HG03575 (cell line): ENCODE data around the gene LRRN3.

ENCODE experiments used
- ATAC-seq: cut with Tn5 transposase; IDR thresholded peaks from one replicate; pipeline ENCODE4 v1.9.1; 2021; ENCODE audit not compliant: unreplicated experiment, insufficient number of reproducible peaks, low FRiP score; ENCODE audit errors: extremely low read depth

LRRN3 gene

DNA sequence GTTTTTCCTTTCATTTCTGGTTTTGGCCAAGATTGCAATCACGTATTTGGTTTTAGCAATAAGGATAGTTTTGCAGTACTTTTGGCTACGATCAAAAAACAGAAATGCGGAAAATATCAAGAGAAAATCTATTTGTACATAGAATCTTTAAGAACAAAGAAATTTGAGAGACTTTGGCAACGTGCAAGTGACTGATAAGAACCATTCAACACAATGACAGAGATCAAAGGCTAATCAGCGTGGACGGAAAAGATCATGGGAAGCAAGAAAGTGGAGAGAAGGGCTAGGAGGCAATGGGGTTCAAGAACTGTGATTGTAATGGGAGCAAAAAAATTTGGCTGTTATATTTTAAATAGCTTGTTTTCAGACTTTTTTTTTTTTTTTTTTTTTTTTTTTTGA lies 16.2 kb upstream of the LRRN3 start:
- ATAC-seq, result no peak

DNA sequence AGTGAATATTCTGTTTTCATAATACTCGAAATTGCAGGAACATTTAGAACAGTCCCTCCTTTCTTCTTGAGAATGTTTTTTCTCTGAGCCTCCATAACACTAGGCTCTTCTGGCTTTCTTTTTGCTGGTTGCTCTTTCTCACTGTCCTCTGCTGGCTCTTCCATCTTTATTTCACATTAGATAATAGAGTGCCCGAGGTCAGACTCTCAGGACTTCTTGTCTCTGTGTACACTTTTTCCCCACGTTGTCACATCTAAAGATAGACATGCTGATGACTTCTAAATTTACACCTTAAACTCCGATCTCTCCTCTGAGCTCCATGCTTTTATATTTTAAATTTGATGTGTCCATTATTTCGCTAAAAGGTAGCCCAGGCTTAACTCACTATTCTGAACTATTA lies 15.4 kb upstream of the LRRN3 start:
- no peak for ATAC-seq

DNA sequence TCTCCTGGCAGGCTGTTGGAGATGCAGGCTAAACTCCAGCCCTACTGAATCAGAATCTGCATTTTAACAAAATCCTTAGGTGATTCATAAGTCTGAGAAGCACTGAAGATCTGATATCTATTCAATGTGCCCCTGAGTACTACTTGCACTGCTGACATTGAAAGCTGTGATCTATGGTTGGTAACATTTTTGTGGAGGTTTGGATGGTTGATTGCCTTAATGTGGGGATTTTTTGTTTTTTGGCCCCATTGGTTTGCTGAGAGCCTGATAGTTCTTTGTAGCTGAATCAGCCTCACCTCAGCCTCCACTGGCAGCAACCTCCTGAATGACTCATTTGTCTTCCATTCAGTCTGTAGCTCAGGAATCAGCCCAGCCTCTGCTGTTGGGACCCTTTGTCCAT lies 14.7 kb upstream of the LRRN3 start:
- ATAC-seq, result no peak

DNA sequence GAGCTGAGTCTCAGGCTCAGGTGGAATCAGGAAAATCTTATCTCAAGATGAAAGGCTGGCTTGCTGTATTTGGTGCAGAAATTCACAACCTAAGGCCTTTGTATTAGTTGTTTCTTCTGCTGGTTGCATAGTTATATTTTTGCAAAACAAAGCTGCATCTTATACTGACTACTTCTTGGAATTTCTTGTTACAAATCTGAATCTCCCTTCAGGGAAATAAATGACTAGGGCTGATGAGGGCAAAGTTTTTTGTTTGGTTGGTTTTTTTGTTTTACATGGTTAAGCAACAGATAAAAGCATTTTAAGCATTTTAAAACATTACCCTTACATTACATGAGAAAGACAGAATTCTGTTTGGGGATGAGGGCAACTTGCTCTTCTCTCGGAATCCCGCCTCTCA lies 13.9 kb upstream of the LRRN3 start:
- no peak for ATAC-seq

DNA sequence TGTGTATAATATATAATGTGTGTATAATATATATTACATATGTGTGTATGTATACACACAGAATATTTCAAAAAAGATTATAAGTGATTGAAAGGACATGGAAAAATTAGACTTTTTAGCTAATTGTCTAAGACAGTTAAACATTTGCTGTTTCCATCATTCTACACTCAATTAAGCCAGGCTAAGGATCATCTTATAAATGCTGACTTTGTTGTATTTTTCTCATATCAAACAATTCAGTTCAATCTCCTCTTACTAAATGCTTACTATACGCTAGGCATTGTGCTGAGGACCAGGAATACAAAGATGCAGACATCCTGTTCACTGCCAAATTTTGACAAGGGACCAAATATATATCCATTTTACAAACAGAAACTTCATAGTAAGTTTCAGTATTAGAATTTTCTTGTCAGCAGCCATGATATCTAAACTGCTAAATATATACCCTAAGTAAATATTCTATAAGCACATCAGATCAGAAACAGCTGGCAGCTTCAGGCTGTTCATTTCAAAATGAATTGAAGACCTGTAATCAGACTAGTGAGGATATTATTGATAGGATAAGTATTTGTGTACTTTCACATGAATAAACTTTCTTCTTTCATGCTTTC lies 10.3 kb upstream of the LRRN3 start:
- ATAC-seq, result no peak

DNA sequence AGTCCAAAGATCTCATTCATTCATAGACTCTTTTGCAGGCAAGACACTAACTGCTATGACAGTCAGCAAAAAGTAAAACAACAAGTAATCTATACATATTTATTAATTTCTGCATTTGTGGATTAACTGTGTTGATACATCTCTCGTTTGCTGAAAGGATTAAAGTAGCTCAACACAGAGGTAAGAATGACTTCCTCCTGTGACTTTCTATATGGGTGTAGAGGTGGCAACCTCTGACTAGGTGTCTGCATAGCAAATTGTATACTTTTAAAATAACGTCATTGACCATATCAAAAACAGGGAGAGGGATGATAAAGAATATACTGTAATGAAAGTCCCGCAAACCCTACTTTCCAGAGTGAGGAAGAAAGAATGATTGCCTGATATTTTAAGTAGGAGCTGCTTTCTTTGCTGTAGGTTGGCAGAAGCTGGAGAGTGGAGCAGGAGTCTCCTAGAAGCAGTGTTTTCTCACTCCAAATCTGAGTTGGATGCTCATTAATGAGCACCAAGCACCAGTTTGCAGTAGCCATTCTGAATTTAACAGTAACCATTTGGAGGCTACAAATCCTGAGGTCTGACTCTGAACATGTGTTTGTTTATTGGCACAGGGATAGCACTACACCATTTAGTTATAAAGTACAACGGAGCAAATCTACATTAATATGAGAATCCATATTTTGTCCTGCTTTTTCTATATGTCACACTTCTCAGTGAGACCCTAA lies 9.2 kb upstream of the LRRN3 start:
- ATAC-seq, result no peak

DNA sequence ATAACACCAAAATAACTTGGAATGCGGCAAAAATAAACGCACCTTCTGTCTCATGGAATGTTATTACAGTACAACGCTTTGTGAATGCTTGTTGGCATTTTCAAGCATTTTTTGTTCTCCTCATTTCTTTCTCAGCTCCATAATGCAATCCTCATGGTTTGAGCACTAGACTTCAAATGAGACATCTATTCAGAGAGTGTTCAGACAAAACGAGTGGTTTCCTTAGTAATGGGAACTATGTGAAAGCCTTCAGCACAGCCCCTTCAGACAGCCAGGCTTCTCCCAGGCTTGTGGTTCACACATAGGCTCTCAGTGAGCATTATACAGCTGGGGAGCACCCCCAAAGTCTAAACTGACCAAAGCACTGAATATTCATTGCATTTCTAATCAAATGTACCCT lies 8.6 kb upstream of the LRRN3 start:
- no peak for ATAC-seq

DNA sequence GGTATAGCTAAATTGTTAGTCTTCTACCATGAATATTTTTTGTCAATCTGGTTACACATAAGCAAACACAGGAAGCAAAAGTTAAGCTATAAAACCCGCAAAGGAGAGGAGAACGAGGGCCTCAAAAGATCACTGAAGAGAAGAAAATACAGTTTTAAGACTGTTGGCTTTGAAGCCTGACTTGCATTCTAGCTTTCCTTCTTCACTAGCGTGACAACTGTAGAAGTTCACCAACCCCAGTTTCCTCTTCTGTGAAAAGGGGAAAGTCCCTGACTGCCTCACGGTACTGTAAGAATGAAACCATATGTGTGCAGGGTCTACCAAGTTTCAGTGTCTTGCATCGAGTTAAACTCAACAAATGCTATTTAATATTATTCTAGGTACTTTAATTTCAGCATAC lies 7.5 kb upstream of the LRRN3 start:
- peak; percentile 99 for ATAC-seq

DNA sequence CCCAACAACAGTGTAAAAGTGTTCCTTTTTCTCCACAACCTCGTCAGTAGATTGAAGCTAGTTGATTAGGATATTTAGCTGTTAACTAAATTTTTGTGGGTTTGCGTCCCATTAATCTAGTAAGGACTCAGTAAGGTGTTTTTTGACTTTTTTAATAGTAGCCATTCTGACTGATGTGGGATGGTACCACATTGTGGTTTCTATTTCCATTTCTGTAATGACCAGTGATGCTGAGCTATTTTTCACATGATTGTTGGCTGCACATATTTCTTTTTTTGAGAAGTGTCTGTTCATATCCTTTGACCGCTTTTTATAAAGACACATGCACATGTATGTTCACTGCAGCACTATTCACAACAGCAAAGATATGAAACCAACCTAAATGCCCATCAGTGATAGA lies 5.6 kb upstream of the LRRN3 start:
- ATAC-seq, result no peak

DNA sequence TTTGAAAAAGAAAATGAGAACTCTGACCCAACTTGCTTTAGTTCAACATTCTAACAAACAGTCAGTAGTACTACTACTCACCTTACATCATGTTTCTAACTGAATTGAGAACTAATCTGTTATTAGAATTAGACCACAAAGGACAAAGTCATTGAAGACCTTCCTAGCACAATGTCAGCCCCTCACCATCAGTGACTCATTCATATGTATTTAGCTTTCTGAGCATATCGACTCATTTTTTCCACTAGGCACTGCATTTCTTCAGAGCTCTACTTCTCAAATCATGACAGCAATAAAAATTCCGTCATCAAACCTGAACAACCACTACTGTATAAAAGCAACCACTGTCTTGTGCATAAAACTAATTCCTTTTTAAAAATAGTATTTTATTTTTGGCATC lies 4.4 kb upstream of the LRRN3 start:
- no peak for ATAC-seq

DNA sequence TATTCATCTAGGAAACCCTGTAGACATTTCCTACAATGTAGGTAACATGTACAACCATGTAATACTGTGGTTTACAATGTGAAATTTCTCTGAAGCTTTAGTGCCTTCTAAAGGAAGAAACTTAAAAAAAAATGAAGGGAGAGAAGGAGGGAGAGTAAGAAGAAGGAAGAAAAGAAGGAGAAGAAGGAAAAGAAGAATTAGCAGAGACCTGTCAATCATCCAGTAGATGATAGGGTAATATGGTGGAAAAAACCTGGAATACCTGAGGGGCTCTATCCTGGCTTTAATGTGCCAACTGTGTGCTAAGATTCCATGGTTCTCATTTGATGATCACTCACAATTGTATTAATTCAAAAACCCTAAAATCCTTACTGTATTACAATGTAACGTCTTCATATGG lies 2.6 kb upstream of the LRRN3 start:
- no peak for ATAC-seq

DNA sequence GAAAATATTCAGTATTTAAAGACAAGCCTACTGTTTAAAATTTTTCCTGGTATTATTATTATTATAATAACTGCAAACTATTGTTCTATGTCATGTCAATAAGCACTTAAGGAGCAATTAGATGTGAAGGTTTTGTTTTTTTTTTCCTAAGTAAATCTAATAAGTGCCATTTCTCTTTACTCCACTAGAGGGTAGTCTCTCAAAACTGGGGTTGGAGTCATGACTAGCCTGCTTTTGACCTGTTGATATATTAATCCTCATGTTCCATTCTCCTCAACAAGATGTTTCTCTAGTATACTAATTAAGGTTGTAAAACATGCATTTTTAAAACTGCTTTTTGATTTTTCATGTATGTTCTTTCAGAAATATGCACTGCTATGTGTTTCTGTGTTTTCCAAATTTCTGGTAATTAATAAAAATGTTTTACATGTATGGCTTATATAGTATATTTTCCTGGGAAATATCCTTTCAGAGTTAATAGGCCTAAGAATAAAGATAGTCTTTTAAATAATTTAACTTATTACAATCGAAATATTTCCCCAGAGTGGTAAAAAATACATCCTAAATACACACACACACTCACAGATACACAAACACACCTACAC lies 1.0 kb upstream of the LRRN3 start:
- ATAC-seq, result no peak

DNA sequence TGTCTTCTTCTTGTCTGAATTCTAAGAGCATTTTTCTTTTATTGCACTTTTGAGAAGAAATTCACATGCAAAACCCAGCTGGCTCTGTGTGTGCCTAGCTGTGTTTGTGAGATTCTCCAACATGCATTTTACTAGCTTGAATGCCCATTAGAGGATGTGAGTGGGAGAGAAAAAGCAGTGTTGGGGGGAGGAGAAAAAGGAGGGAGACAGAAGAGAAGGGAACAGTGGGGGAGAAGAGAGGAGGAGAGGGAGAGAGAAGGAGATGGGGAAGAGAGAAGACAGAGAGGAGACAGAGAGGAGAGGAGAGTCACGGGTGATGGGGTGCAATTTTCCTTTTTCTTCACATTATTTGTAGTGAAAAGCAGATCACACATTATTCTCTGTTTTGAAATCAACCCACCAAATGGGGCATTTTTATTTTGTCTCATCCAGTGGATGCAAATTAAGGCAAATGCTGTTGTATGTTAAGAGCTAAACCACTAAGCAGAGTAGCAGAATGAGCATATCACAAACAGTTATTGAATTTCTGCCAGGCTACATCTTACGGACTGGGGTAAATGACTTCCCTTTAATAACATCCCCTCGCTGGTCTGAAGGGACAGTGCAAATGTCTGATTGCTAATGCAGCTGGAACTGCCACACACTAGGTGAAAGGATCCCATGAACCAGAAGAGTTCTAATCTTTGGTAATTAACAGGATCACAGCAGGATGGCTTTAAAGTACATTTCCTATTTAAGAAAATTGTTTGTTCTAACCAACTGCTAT lies 849 bp downstream of the LRRN3 start:
- ATAC-seq, result no peak

DNA sequence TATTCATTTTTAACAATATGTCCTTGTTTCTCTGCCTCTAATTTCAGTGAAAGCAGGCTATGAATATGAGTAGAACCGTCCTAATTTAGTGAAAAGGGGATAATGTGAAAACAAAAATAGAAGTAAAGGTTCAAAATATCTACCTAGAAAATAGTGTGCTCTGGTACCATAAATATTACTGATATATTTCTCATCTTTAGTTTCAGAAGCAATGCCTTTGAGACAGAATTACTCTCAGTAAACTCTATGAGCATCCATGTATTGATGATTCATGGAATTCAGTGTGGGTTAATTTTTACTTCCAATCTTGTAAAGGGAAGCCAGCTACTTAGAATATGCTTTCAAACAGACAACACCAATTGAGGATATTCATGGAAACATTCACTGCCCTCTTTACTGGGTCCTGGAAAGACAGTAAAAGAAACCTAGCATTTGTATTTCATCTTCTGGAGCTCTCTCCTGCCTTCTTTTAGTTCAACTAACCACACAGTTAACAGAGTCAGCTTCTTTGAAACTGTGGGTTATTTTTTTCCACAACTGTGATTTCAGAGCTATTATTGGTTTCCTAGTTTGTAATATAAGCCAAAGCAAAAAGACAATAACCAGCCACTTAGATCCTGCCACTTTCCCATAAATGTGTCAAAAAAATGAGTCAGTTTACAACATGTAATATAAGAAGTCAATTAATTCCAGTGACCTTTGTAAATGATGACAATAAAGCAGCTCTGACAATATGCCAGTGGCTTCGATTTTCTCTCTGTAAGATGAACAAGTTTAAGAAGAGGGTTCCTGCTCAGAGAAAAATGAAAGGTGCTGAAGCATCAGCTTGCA lies 1.7 kb downstream of the LRRN3 start:
- ATAC-seq, result no peak

DNA sequence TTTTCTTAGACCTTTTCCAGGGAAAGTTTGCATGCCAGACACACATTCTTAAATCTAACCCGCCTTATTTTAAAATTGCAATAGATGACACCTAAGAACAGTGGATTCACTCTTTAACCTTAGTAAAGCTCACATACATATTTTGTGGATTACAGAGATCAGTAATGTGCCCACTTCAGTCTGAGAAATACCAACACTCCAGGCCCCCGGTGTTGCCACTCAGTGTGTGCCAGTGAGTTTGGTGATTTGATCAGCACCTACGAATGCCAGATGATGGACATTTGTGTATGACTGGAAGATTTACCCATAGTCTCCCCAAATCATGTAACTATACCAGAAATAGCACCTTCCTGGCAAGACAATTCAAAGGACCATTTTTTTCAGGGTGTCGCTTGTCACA lies 2.6 kb downstream of the LRRN3 start:
- ATAC-seq, result no peak

DNA sequence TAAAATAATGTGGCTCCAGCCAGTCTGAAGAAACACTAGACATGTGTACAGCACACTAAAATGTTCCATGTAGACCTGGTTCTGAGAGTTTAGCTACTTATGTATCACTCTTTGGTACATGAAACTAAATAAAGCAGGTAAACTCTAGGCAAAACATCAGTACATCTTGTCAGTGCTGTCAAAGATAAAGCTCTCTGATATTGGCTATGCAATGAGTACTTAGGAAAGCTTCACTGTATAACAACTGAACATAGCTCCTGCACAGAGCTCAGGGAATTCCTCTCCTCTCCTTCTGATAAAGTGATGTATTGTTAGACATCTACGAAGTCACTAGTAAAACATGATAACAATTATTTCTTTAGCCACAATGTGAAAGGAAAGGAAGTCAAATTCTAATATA lies 3.5 kb downstream of the LRRN3 start:
- ATAC-seq, result no peak

DNA sequence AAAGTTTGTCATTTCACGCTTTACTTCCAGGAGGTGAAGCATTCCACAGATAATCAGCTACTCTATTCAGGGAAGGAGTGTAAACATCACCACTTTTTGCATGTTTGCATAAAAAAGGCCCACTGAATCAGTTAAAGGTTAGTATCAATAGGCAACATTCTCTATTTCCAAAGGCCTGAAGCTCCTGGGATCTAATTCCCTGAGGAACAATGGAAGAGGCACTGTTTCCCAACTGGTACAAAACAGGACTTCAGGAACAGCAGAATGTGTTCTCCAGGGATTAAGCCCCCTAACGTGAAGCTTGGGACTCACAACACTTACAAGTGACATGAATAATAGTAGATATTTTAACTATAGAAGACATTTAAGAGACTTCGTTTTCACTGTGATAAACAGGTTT lies 6.1 kb downstream of the LRRN3 start:
- no peak for ATAC-seq

DNA sequence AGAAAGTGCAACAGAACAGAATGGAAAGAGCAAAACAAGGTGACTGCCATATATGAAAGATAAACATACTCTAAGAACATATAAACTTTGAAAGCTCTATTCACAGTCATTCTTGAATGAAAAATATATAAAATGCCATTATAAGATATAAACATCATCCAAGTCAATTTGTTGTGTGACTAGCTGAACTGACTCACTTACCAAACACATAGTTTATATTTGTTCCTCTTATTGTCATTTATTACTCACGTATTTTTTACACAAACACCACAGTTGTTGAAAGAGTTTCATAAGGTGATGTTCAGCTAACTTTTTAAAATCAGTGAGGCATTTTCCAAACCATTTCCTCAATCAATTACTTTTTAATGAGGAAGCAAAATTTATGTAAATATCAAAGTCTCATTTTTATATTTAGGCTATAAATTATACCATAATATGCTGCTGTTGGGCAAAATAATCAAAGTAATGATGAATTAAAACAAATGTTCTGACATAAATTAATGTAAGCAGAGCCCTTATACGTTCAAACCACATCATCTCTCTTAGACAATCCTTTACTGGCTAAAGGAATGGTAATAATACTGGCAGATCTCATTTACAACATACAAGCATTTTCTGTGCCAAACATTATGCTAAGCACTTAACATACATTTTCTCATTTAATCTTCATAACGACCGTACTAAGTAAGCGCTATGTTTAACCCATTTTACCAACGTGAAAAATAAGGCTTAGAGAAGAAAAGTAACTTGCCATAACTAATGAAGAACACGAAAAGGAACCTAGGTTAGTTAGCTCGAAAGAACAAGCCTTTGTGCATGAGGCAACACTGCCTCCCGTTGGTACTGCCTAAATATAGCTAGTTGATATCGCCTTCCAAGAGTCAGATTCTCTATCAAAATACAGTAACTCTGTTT lies 7.3 kb downstream of the LRRN3 start:
- peak; percentile 75 for ATAC-seq
